ENCODE measurements around the gene PAPOLA. TPM values are rescaled to one million over a fixed set of nuclear protein-coding genes. Genes with fewer than 3 reads are reported as not detected.

Gene PAPOLA
- total and polyA plus RNA-seq, 8 donors = 60.9 to 317 (median 127) TPM

GRCh38 chr14:96482986-96483385 lies 19.2 kb upstream of the PAPOLA start:
- H3K4me1 ChIP-seq = no peaks in the 10 kb centered on the region
- no peak overlapping the region for H3K27ac ChIP-seq
- no peaks in the 10 kb centered on the region for H3K9me3 ChIP-seq
- H3K4me3 ChIP-seq = no peak overlapping the region
- TF ChIP-seq POLR2AphosphoS5 (IDR thresholded peaks at IDR 0.05) (no peak), CTCF (IDR thresholded peaks at IDR 0.05) (no peak), EP300 (IDR thresholded peaks at IDR 0.05) (no peak), POLR2A (IDR thresholded peaks at IDR 0.05) (no peak)
- WGBS, 5 donors = 84 to 88% (median 87%) methylated on average over 10 of the region's 10 CpGs
- no peaks in the 10 kb centered on the region for H3K36me3 ChIP-seq
- H3K27me3 ChIP-seq = no peaks in the 10 kb centered on the region
- no peak for DNase-seq
- intact Hi-C loops (cut with DNase I; ENCODE audit: low total_unique reads) = no loop called here

GRCh38 chr14:96484399-96484798 lies 17.8 kb upstream of the PAPOLA start:
- Histone ChIP-seq H3K4me1 (no peaks in the 10 kb centered on the region), H3K9me3 (no peaks in the 10 kb centered on the region), H3K36me3 (no peaks in the 10 kb centered on the region), H3K4me3 (no peak overlapping the region), H3K27ac (no peak overlapping the region), H3K27me3 (no peaks in the 10 kb centered on the region)
- intact Hi-C loops (cut with DNase I; ENCODE audit: low total_unique reads) = no loop called here
- no peak for TF ChIP-seq EP300 (IDR thresholded peaks at IDR 0.05)
- DNase-seq = no peak

GRCh38 chr14:96486705-96487104 lies 15.5 kb upstream of the PAPOLA start:
- intact Hi-C loops (cut with DNase I; ENCODE audit: low total_unique reads) = no loop called here
- Histone ChIP-seq H3K27me3 (no peaks in the 10 kb centered on the region), H3K4me3 (no peak overlapping the region), H3K4me1 (no peaks in the 10 kb centered on the region), H3K27ac (no peak overlapping the region), H3K9me3 (no peaks in the 10 kb centered on the region), H3K36me3 (no peaks in the 10 kb centered on the region)
- TF ChIP-seq CTCF (IDR thresholded peaks at IDR 0.05) (no peak), POLR2A (IDR thresholded peaks at IDR 0.05) (no peak), POLR2AphosphoS5 (IDR thresholded peaks at IDR 0.05) (no peak), EP300 (IDR thresholded peaks at IDR 0.05) (no peak)
- DNase-seq = no peak
- 74 to 87% (median 84%) methylated on average over 4 of the region's 4 CpGs for WGBS, 5 donors

GRCh38 chr14:96489327-96489726 lies 12.9 kb upstream of the PAPOLA start:
- intact Hi-C loops (cut with DNase I; ENCODE audit: low total_unique reads) = no loop called here
- Histone ChIP-seq H3K9me3 (no peaks in the 10 kb centered on the region), H3K27me3 (no peaks in the 10 kb centered on the region), H3K4me3 (no peak overlapping the region), H3K27ac (no peak overlapping the region), H3K4me1 (no peaks in the 10 kb centered on the region), H3K36me3 (no peaks in the 10 kb centered on the region)
- no peak for TF ChIP-seq CTCF (IDR thresholded peaks at IDR 0.05)
- no peak for TF ChIP-seq POLR2A (IDR thresholded peaks at IDR 0.05)
- TF ChIP-seq EP300 (IDR thresholded peaks at IDR 0.05) = no peak
- no peak for TF ChIP-seq POLR2AphosphoS5 (IDR thresholded peaks at IDR 0.05)
- 83 to 87% (median 87%) methylated on average over 4 of the region's 4 CpGs for WGBS, 5 donors
- DNase-seq = no peak

- no peaks in the 10 kb centered on the region for H3K36me3 ChIP-seq
- H3K27me3 ChIP-seq = no peaks in the 10 kb centered on the region
- H3K4me3 ChIP-seq = no peak overlapping the region
- no peak for TF ChIP-seq CTCF (IDR thresholded peaks at IDR 0.05)
- TF ChIP-seq POLR2A (IDR thresholded peaks at IDR 0.05) = no peak
- no peak for TF ChIP-seq POLR2AphosphoS5 (IDR thresholded peaks at IDR 0.05)
- no peak for TF ChIP-seq EP300 (IDR thresholded peaks at IDR 0.05)
- intact Hi-C loops (cut with DNase I; ENCODE audit: low total_unique reads) = no loop called here
- no peak overlapping the region for H3K27ac ChIP-seq
- no peak for DNase-seq
- WGBS, 5 donors = 88 to 100% (median 95%) methylated on average over 1 of the region's 1 CpG
- H3K4me1 ChIP-seq = no peaks in the 10 kb centered on the region
- H3K9me3 ChIP-seq = no peaks in the 10 kb centered on the region
Measured at GRCh38 chr14:96493178-96493577, 9.0 kb upstream of the PAPOLA start.

All from stomach (tissue), 9 donors.